H1 (cell line): ENCODE measurements around the gene MMP20. TPM values are rescaled to one million over a fixed set of nuclear protein-coding genes. Genes with fewer than 3 reads are reported as not detected.

ENCODE experiments used
- CTCF ChIA-PET: fragments of 300-600 bp; sonication (Branson Sonifier 250); formaldehyde crosslinking; loops from one replicate; lab custom pipeline; 2021; ENCODE audit not compliant: partially characterized antibody; lab: Charles Lee
- POLR2A ChIA-PET: fragments of 300-600 bp; sonication (Branson Sonifier 250); formaldehyde crosslinking; loops from one replicate; lab custom pipeline; 2021; ENCODE audit warnings: inconsistent platforms; ENCODE audit not compliant: partially characterized antibody; lab: Charles Lee
- DNase-seq, 2 experiments: peaks; one replicate each; pipeline versions ENCODE4 v3.0.0 to v3.0.0-alpha.2; 2010 to 2022; ENCODE audit warnings: low spot score in 2 of 2, low read depth in 1 of 2, mixed read lengths in 1 of 2
- FAIRE-seq: peaks from 2 replicates; lab custom pipeline; 2011; peaks lifted over from hg19 to GRCh38; lab: Jason Lieb, UNC
- H2AFZ ChIP-seq: 2 replicates; pipeline ENCODE4 v1.8.1; 2012; ENCODE audit warnings: low read length, inconsistent platforms
- H2AK5ac ChIP-seq: 2 replicates; pipeline ENCODE4 v1.6.1; 2013; ENCODE audit warnings: low read depth, low read length
- H2BK120ac ChIP-seq: replicated peaks from 2 replicates; pipeline ENCODE3; 2013; ENCODE audit warnings: low read depth, low read length, inconsistent platforms
- H2BK12ac ChIP-seq: 2 replicates; pipeline ENCODE4 v1.6.1; 2013; ENCODE audit warnings: low read depth, low read length
- H2BK15ac ChIP-seq: 2 replicates; pipeline ENCODE4 v1.6.1; 2013; ENCODE audit warnings: low read length
- H2BK20ac ChIP-seq: 2 replicates; pipeline ENCODE4 v1.6.1; 2013; ENCODE audit warnings: low read length
- H2BK5ac ChIP-seq: 2 replicates; pipeline ENCODE4 v1.6.1; 2013; ENCODE audit warnings: low read depth, low read length
- H3K14ac ChIP-seq: 2 replicates; pipeline ENCODE4 v1.6.1; 2013; ENCODE audit warnings: inconsistent platforms; ENCODE audit not compliant: insufficient read length
- H3K18ac ChIP-seq: 2 replicates; pipeline ENCODE4 v1.6.1; 2013; ENCODE audit warnings: low read length; ENCODE audit errors: extremely low read depth
- H3K23ac ChIP-seq: 2 replicates; pipeline ENCODE4 v1.6.1; 2013; ENCODE audit warnings: inconsistent platforms; ENCODE audit not compliant: insufficient read length
- H3K23me2 ChIP-seq: 2 replicates; pipeline ENCODE4 v1.6.1; 2013; ENCODE audit warnings: low read depth, low read length
- H3K27ac ChIP-seq: 2 replicates; pipeline ENCODE4 v1.6.1; 2011; ENCODE audit warnings: low read depth, low read length, inconsistent platforms
- H3K27me3 ChIP-seq, 4 experiments: replicated peaks in 1 of 4; 1 replicate in 1 of 4; 2 replicates in 3 of 4; pipeline versions ENCODE4 v1.6.1 to v1.8.1; 2011 to 2013; ENCODE audit warnings: low read length in 3 of 4, mild to moderate bottlenecking in 3 of 4, inconsistent platforms in 2 of 4, mixed read lengths in 2 of 4, moderate library complexity in 1 of 4; ENCODE audit not compliant: control insufficient read depth in 3 of 4, insufficient read depth in 3 of 4; ENCODE audit errors: extremely low read depth in 1 of 4
- H3K36me3 ChIP-seq, 4 experiments: 2 replicates each; pipeline versions ENCODE4 v1.6.1 to v1.8.1; 2011 to 2013; ENCODE audit warnings: mild to moderate bottlenecking in 4 of 4, low read length in 3 of 4, moderate library complexity in 2 of 4, control low read depth in 1 of 4, inconsistent platforms in 1 of 4; ENCODE audit not compliant: insufficient read depth in 4 of 4, control insufficient read depth in 2 of 4
- H3K4ac ChIP-seq: replicated peaks from 2 replicates; pipeline ENCODE3; 2013; ENCODE audit warnings: low read length, low read depth, mixed read lengths, inconsistent platforms; ENCODE audit not compliant: insufficient read length
- H3K4me1 ChIP-seq, 4 experiments: replicated peaks in 1 of 4; 1 replicate in 1 of 4; 2 replicates in 3 of 4; pipeline versions ENCODE4 v1.6.1 to v1.8.1; 2011 to 2013; ENCODE audit warnings: low read length in 3 of 4, inconsistent platforms in 2 of 4, mixed read lengths in 1 of 4; ENCODE audit not compliant: insufficient read depth in 4 of 4, control insufficient read depth in 3 of 4
- H3K4me2 ChIP-seq, 2 experiments: 2 replicates each; pipeline versions ENCODE4 v1.6.1 to v1.8.1; 2011 to 2013; ENCODE audit warnings: low read depth in 2 of 2, low read length in 2 of 2, control low read depth in 1 of 2, inconsistent platforms in 1 of 2, mild to moderate bottlenecking in 1 of 2; ENCODE audit not compliant: insufficient read depth in 1 of 2
- H3K4me3 ChIP-seq, 4 experiments: fragments of 200-600, 300-600 bp in 1 of 4; sonication (generic), shearing (Covaris generic), sonication (Bioruptor Twin) in 1 of 4; 2 replicates each; pipeline versions ENCODE4 v1.5.1 to v1.8.1; 2011 to 2016; ENCODE audit warnings: low read length in 4 of 4, low read depth in 3 of 4, control low read depth in 2 of 4, inconsistent platforms in 2 of 4, mild to moderate bottlenecking in 2 of 4, mixed read lengths in 1 of 4, moderate library complexity in 1 of 4; ENCODE audit not compliant: insufficient read depth in 2 of 4; ENCODE audit errors: extremely low read depth in 1 of 4
- H3K56ac ChIP-seq: replicated peaks from 2 replicates; pipeline ENCODE3; 2013; ENCODE audit warnings: low read depth, mild to moderate bottlenecking, mixed read lengths, low read length, inconsistent platforms; ENCODE audit not compliant: insufficient read length
- H3K79me1 ChIP-seq: 2 replicates; pipeline ENCODE4 v1.6.1; 2013; ENCODE audit warnings: low read depth, low read length, control low read depth
- H3K79me2 ChIP-seq, 2 experiments: 2 replicates each; pipeline versions ENCODE4 v1.6.1 to v1.8.1; 2012 to 2013; ENCODE audit warnings: low read length in 2 of 2, mild to moderate bottlenecking in 2 of 2, inconsistent platforms in 1 of 2; ENCODE audit not compliant: insufficient read depth in 2 of 2, control insufficient read depth in 1 of 2
- H3K9ac ChIP-seq, 4 experiments: replicated peaks in 1 of 4; 1 replicate in 1 of 4; 2 replicates in 3 of 4; pipeline versions ENCODE4 v1.6.1 to v1.8.1; 2011 to 2013; ENCODE audit warnings: low read depth in 3 of 4, low read length in 3 of 4, control low read depth in 2 of 4, mild to moderate bottlenecking in 2 of 4, moderate library complexity in 2 of 4, inconsistent platforms in 1 of 4; ENCODE audit errors: extremely low read depth in 1 of 4
- H3K9me3 ChIP-seq, 2 experiments: 2 replicates each; pipeline versions ENCODE4 v1.6.1 to v1.8.1; 2012 to 2013; ENCODE audit warnings: mild to moderate bottlenecking in 2 of 2, moderate library complexity in 2 of 2, control low read depth in 1 of 2, inconsistent platforms in 1 of 2, low read depth in 1 of 2, low read length in 1 of 2, mixed read lengths in 1 of 2; ENCODE audit not compliant: insufficient read depth in 2 of 2
- H4K20me1 ChIP-seq, 2 experiments: replicated peaks in 1 of 2; 2 replicates each; pipeline versions ENCODE3 to v1.8.1; 2011 to 2013; ENCODE audit warnings: inconsistent platforms in 2 of 2, low read length in 2 of 2, mild to moderate bottlenecking in 1 of 2; ENCODE audit not compliant: insufficient read depth in 2 of 2, control insufficient read depth in 1 of 2
- H4K5ac ChIP-seq: 2 replicates; pipeline ENCODE4 v1.6.1; 2013; ENCODE audit warnings: low read length, low read depth, mixed read lengths, inconsistent platforms; ENCODE audit not compliant: insufficient read length
- H4K8ac ChIP-seq: 2 replicates; pipeline ENCODE4 v1.8.0; 2013; ENCODE audit warnings: mild to moderate bottlenecking, moderate library complexity, low read length, inconsistent platforms; ENCODE audit not compliant: insufficient read depth; ENCODE audit errors: extremely low read depth
- H4K91ac ChIP-seq: replicated peaks from 2 replicates; pipeline ENCODE3; 2013; ENCODE audit warnings: low read length, mixed read lengths, inconsistent platforms; ENCODE audit not compliant: insufficient read length
- RAD21 ChIP-seq, 2 experiments: IDR thresholded peaks in 1 of 2; conservative IDR thresholded peaks in 1 of 2; 2 replicates each; pipeline ENCODE4 v1.6.1; 2011; ENCODE audit warnings: low read depth in 2 of 2, low read length in 2 of 2, improper control_type of control experiment in 1 of 2, inconsistent platforms in 1 of 2, mild to moderate bottlenecking in 1 of 2, moderate library complexity in 1 of 2
- ZNF274 ChIP-seq: IDR thresholded peaks from 2 replicates; pipeline ENCODE4 v1.7.0; 2012; ENCODE audit warnings: low read length, borderline replicate concordance; ENCODE audit errors: extremely low read depth
- WGBS, 2 experiments: shearing (Covaris generic) in 1 of 2; methylation state at CpG; one replicate each; pipeline versions ENCODE4 v1.1.6 to v1.1.7; 2013 to 2015; ENCODE audit warnings: low lambda C conversion rate in 2 of 2, mixed read lengths in 2 of 2, inconsistent platforms in 1 of 2, low coverage in 1 of 2, missing lambda C conversion rate in 1 of 2; ENCODE audit not compliant: insufficient replicate concordance in 2 of 2, insufficient coverage in 1 of 2, insufficient read length in 1 of 2; ENCODE audit errors: extremely low coverage in 1 of 2, missing lambda C conversion rate in 1 of 2; 5-methylcytosine and 5-hydroxymethylcytosine counted together
- polyA plus RNA-seq, 7 experiments: library from polyadenylated mRNA; depleted of rRNA in 3 of 7; stranded (reverse) in 5 of 7; unstranded in 2 of 7; fragments of >200 nt in 5 of 7; fragments of 200-250 nt in 2 of 7; gene quantifications; 1 replicate in 5 of 7; 2 replicates in 1 of 7; 4 replicates in 1 of 7; pipeline versions ENCODE4 v1.2.1 to v1.2.3, GENCODE V29; 2011 to 2013; ENCODE audit warnings: missing spikeins in 2 of 7, mixed read lengths in 2 of 7
- total RNA-seq: library from RNA; stranded (reverse); fragmentation: NEBNext Ultra II Directional; extraction: Animal tissue kit (Norgen Biotek cat#: 25700); gene quantifications from 2 replicates; pipeline ENCODE4 v1.2.1, GENCODE V29; 2021

The MMP20 gene
- total and polyA plus RNA-seq, 2 of the 8 experiments (the other 6 are each of a cell fraction or from before 2014, with no cell fraction given) = not detected

- Histone ChIP-seq H3K4me2 (no peak overlapping the region), H3K23me2 (no peaks in the 10 kb centered on the region), H2BK5ac (no peak overlapping the region), H3K56ac (no peak overlapping the region), H2AFZ (no peak overlapping the region), H2BK12ac (no peak overlapping the region), H4K20me1 (no peaks in the 10 kb centered on the region), H3K9me3 (no peaks in the 10 kb centered on the region), H4K91ac (no peak overlapping the region), H3K27ac (no peak overlapping the region), H3K27me3 (no peaks in the 10 kb centered on the region), H3K18ac (no peak overlapping the region; the same call in 1 of the 2 replicates), H3K79me1 (no peaks in the 10 kb centered on the region), H4K8ac (no peak overlapping the region), H2BK15ac (no peak overlapping the region), H3K36me3 (no peaks in the 10 kb centered on the region), H4K5ac (no peak overlapping the region), H3K4ac (no peak overlapping the region), H3K14ac (no peak overlapping the region), H3K9ac (no peak overlapping the region), H3K79me2 (no peaks in the 10 kb centered on the region), H3K4me3 (no peak overlapping the region), H3K4me1 (peaks cover 4 to 18% (median 12%) of the 10 kb centered on the region in 4 experiments), H2BK120ac (no peak overlapping the region), H2BK20ac (no peak overlapping the region), H3K23ac (no peak overlapping the region), H2AK5ac (no peak overlapping the region)
- FAIRE-seq (no peak), DNase-seq (no peak)
- ChIA-PET POLR2A (interaction anchor here (0.6 kb wide), 1 partner anchor 208 kb away, joined by 3 read pairs; no protein-coding TSS in a partner anchor), CTCF (interaction anchor here (0.6 to 6.2 kb wide), 18 partner anchors 8 to 609 kb away, joined by 3 to 54 read pairs (median 7); no protein-coding TSS in a partner anchor)
- 100% methylated on average over 2 of the region's 2 CpGs; no CpG with 5 or more reads in 1 of the 2 experiments for WGBS, 2 experiments
- TF ChIP-seq RAD21 (IDR thresholded peaks at IDR 0.05 in 1 of 2, conservative IDR thresholded peaks at IDR 0.05 in 1 of 2; ENCODE audit: low read depth in 2 of 2, low read length in 2 of 2) (peak; percentile 14 to 27; a peak in 2 of 4 replicates), ZNF274 (no peak)
Observed at GRCh38 chr11:102614485-102614884, 10.6 kb downstream of the MMP20 start.
